ENCODE measurements around the gene UBN1.

GRCh38 chr16:4850211-4850610 lies 2.9 kb downstream of the UBN1 start:
- TF ChIP-seq, protein P1, sequence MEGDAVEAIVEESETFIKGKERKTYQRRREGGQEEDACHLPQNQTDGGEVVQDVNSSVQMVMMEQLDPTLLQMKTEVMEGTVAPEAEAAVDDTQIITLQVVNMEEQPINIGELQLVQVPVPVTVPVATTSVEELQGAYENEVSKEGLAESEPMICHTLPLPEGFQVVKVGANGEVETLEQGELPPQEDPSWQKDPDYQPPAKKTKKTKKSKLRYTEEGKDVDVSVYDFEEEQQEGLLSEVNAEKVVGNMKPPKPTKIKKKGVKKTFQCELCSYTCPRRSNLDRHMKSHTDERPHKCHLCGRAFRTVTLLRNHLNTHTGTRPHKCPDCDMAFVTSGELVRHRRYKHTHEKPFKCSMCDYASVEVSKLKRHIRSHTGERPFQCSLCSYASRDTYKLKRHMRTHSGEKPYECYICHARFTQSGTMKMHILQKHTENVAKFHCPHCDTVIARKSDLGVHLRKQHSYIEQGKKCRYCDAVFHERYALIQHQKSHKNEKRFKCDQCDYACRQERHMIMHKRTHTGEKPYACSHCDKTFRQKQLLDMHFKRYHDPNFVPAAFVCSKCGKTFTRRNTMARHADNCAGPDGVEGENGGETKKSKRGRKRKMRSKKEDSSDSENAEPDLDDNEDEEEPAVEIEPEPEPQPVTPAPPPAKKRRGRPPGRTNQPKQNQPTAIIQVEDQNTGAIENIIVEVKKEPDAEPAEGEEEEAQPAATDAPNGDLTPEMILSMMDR (IDR thresholded peaks at IDR 0.05; ENCODE audit: insufficient read depth, low read depth, low read length), result no peak
- TF ChIP-seq EZH2 (IDR thresholded peaks at IDR 0.05; ENCODE audit: insufficient read depth, low read length), result no peak
